ENCODE results near the gene S100A3. TPM values are rescaled to one million over a fixed set of nuclear protein-coding genes. Genes with fewer than 3 reads are reported as not detected.

Gene S100A3
- polyA plus RNA-seq, 1 of the 3 experiments (the other 2 are of a cell fraction): 11.8 TPM

DNA sequence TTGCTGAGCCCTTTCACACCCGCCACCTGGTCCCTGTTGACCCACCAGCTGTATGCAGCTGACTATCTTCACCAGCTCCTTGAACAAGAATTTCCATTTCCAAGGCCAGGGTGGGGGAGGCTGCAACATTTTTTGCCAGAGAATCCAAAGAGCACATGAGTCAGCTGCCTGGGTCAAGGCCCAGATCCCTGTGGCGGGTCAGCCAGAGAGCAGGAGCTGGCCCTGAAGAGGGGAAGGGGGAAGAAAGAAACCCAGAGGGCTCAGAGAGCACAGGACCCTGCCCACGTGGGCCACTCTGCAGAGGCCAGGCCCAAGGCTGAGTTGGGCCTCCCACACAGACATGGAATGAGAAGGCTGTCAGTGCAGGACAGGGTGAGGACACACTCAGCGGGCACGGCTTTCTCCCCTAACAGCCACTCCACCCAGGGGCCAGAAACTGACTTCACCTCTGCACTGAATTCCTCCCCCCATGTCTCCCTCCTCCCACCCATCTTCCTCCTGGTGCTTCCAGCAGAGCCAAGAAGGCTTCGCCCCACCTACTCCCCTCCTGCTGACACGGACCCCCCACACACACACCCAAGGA, 42.1 kb downstream of the S100A3 start:
- Histone ChIP-seq H3K9me2 (no peaks in the 10 kb centered on the region), H4K20me1 (ENCODE audit: insufficient read depth) (no peaks in the 10 kb centered on the region), H3K9ac (peak overlapping the region; percentile 24; the same call in 1 of the 2 replicates), H2AFZ (ENCODE audit: low read depth) (peak overlapping the region; percentile 58; the same call in 1 of the 2 replicates), H3F3A (replicated peaks; ENCODE audit: insufficient read depth) (peaks cover 26% of the 10 kb centered on the region), H3K4me3 (ENCODE audit: low read depth in 2 of 2, low read length in 1 of 2) (no peak overlapping the region), H3K4me2 (peak overlapping the region; percentile 57), H3K27ac (ENCODE audit: low read depth in 2 of 2, low read length in 1 of 2) (peak overlapping the region; percentile 50 to 86), H3K9me3 (no peaks in the 10 kb centered on the region), H3K79me2 (ENCODE audit: insufficient read depth) (no peaks in the 10 kb centered on the region), H3K4me1 (ENCODE audit: control insufficient read depth in 1 of 2, insufficient read depth in 2 of 2, low read depth in 1 of 2, low read length in 1 of 2) (peaks cover 7 to 20% of the 10 kb centered on the region in 2 experiments; a peak in 3 of 4 replicates), H3K27me3 (ENCODE audit: insufficient read depth) (no peaks in the 10 kb centered on the region), H3K36me3 (replicated peaks in 1 of 2; ENCODE audit: control insufficient read depth in 1 of 2, insufficient read depth in 2 of 2, low read length in 1 of 2) (no peaks in the 10 kb centered on the region)
- WGBS (ENCODE audit: low lambda C conversion rate): 43% methylated on average over 7 of the region's 7 CpGs
- TF ChIP-seq, protein P1, sequence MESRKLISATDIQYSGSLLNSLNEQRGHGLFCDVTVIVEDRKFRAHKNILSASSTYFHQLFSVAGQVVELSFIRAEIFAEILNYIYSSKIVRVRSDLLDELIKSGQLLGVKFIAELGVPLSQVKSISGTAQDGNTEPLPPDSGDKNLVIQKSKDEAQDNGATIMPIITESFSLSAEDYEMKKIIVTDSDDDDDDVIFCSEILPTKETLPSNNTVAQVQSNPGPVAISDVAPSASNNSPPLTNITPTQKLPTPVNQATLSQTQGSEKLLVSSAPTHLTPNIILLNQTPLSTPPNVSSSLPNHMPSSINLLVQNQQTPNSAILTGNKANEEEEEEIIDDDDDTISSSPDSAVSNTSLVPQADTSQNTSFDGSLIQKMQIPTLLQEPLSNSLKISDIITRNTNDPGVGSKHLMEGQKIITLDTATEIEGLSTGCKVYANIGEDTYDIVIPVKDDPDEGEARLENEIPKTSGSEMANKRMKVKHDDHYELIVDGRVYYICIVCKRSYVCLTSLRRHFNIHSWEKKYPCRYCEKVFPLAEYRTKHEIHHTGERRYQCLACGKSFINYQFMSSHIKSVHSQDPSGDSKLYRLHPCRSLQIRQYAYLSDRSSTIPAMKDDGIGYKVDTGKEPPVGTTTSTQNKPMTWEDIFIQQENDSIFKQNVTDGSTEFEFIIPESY (IDR thresholded peaks at IDR 0.05; ENCODE audit: borderline replicate concordance, low read depth): no peak
- TF ChIP-seq JUND (IDR thresholded peaks at IDR 0.05) (peak; percentile 83), FOXM1 (IDR thresholded peaks at IDR 0.05; ENCODE audit: low read depth) (no peak), NFIC (IDR thresholded peaks at IDR 0.05; ENCODE audit: borderline replicate concordance) (peak; percentile 96), EP300 (IDR thresholded peaks at IDR 0.05; ENCODE audit: borderline replicate concordance in 1 of 2, low read depth in 1 of 2, low read length in 1 of 2) (peak in 1 of 2 experiments; percentile 85; a peak in 2 of 4 replicates), RXRA (IDR thresholded peaks at IDR 0.05; ENCODE audit: borderline replicate concordance, low read depth) (peak; percentile 99), TCF12 (IDR thresholded peaks at IDR 0.05) (peak; percentile 93), TAF1 (IDR thresholded peaks at IDR 0.05; ENCODE audit: borderline replicate concordance, low read depth, low read length) (peak; percentile 57; the same call in 1 of the 2 replicates), POLR2AphosphoS5 (IDR thresholded peaks at IDR 0.05; ENCODE audit: low read depth, low read length) (peak; percentile 61; the same call in 1 of the 2 replicates), MEF2A (IDR thresholded peaks at IDR 0.05; ENCODE audit: borderline replicate concordance, low read depth) (no peak), MXI1 (IDR thresholded peaks at IDR 0.05; ENCODE audit: low read depth, low read length) (no peak), FOXJ3 (CRISPR knock-in tag; IDR thresholded peaks at IDR 0.05) (no peak), FOSL2 (IDR thresholded peaks at IDR 0.05; ENCODE audit: borderline replicate concordance, low read depth) (peak; percentile 89), TEAD4 (IDR thresholded peaks at IDR 0.05; ENCODE audit: borderline replicate concordance, insufficient read depth) (peak; percentile 80)
- TF ChIP-seq, protein P2, sequence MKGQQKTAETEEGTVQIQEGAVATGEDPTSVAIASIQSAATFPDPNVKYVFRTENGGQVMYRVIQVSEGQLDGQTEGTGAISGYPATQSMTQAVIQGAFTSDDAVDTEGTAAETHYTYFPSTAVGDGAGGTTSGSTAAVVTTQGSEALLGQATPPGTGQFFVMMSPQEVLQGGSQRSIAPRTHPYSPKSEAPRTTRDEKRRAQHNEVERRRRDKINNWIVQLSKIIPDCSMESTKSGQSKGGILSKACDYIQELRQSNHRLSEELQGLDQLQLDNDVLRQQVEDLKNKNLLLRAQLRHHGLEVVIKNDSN (IDR thresholded peaks at IDR 0.05; ENCODE audit: borderline replicate concordance, low read depth): peak; percentile 66
- TF ChIP-seq, protein P3, sequence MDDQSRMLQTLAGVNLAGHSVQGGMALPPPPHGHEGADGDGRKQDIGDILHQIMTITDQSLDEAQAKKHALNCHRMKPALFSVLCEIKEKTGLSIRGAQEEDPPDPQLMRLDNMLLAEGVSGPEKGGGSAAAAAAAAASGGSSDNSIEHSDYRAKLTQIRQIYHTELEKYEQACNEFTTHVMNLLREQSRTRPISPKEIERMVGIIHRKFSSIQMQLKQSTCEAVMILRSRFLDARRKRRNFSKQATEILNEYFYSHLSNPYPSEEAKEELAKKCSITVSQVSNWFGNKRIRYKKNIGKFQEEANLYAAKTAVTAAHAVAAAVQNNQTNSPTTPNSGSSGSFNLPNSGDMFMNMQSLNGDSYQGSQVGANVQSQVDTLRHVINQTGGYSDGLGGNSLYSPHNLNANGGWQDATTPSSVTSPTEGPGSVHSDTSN (IDR thresholded peaks at IDR 0.05): peak; percentile 73
- TF ChIP-seq, protein P4, sequence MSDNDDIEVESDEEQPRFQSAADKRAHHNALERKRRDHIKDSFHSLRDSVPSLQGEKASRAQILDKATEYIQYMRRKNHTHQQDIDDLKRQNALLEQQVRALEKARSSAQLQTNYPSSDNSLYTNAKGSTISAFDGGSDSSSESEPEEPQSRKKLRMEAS (IDR thresholded peaks at IDR 0.05; ENCODE audit: low read depth): peak; percentile 87
- TF ChIP-seq, protein P5, sequence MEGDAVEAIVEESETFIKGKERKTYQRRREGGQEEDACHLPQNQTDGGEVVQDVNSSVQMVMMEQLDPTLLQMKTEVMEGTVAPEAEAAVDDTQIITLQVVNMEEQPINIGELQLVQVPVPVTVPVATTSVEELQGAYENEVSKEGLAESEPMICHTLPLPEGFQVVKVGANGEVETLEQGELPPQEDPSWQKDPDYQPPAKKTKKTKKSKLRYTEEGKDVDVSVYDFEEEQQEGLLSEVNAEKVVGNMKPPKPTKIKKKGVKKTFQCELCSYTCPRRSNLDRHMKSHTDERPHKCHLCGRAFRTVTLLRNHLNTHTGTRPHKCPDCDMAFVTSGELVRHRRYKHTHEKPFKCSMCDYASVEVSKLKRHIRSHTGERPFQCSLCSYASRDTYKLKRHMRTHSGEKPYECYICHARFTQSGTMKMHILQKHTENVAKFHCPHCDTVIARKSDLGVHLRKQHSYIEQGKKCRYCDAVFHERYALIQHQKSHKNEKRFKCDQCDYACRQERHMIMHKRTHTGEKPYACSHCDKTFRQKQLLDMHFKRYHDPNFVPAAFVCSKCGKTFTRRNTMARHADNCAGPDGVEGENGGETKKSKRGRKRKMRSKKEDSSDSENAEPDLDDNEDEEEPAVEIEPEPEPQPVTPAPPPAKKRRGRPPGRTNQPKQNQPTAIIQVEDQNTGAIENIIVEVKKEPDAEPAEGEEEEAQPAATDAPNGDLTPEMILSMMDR (IDR thresholded peaks at IDR 0.05): no peak
- TF ChIP-seq, protein P6, sequence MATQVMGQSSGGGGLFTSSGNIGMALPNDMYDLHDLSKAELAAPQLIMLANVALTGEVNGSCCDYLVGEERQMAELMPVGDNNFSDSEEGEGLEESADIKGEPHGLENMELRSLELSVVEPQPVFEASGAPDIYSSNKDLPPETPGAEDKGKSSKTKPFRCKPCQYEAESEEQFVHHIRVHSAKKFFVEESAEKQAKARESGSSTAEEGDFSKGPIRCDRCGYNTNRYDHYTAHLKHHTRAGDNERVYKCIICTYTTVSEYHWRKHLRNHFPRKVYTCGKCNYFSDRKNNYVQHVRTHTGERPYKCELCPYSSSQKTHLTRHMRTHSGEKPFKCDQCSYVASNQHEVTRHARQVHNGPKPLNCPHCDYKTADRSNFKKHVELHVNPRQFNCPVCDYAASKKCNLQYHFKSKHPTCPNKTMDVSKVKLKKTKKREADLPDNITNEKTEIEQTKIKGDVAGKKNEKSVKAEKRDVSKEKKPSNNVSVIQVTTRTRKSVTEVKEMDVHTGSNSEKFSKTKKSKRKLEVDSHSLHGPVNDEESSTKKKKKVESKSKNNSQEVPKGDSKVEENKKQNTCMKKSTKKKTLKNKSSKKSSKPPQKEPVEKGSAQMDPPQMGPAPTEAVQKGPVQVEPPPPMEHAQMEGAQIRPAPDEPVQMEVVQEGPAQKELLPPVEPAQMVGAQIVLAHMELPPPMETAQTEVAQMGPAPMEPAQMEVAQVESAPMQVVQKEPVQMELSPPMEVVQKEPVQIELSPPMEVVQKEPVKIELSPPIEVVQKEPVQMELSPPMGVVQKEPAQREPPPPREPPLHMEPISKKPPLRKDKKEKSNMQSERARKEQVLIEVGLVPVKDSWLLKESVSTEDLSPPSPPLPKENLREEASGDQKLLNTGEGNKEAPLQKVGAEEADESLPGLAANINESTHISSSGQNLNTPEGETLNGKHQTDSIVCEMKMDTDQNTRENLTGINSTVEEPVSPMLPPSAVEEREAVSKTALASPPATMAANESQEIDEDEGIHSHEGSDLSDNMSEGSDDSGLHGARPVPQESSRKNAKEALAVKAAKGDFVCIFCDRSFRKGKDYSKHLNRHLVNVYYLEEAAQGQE (IDR thresholded peaks at IDR 0.05; ENCODE audit: low read depth, low read length): peak; percentile 46; the same call in 1 of the 2 replicates
- POLR2A ChIA-PET: no interaction called here
- no peak for DNase-seq
- CTCF ChIA-PET: interaction anchor here (3.8 to 18.0 kb wide), 2 partner anchors 12 to 64 kb away, joined by 22 to 283 read pairs; no protein-coding TSS in a partner anchor
